OCI-M1 (cell line): Measurements from ENCODE around the gene TFAP2C.
"Not testable (repeated sequence)": the region's sequence is repeated elsewhere in the genome, so short reads cannot be mapped to it uniquely, and the experiment has no call there.

Experiments used
- DNase-seq: peaks from one replicate; lab custom pipeline; 2025; lab: John Stamatoyannopoulos, UW

The TFAP2C gene

DNA sequence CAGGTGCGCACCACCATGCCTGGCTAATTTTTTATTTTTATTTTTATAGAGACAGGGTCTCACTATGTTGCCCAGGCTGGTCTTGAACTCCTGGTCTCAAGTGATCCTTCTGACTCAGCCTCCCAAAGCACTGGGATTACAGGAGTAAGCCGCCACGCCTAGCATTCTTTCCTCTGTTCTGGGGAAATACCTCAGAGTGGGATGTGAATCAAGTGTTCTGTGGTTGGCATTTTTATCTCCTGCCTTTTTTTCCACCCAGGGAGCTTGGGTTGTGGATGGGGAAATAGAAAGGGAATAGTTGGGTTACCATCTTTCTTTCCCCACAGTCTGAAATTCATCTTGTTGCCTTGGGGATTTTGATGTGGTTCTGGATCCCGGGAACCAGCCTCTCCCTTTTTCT lies 24.1 kb downstream of the TFAP2C start:
- DNase-seq = no peak

GRCh38 chr20:56656632-56657031 lies 27.5 kb downstream of the TFAP2C start:
- DNase-seq = no peak

DNA sequence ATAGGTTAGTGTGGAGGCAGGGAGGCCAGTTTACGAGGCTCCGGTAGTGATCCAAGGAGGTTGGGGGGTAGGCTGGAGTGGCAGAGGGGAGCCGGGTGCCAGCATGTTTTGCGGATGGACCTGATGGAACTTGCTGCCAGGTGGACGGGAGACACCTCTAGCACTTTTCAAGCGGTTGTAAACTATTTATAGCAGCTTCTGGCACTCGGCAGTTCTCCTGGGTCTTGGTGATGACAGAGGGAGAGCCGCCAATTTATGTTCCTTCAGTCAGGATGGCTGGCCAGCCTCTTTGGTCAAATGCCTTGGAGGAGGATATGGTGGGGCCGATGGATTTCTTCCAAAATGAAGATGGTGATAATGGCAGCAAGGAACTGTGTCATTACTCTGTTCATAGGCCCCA lies 28.8 kb downstream of the TFAP2C start:
- no peak for DNase-seq

GRCh38 chr20:56658341-56658947 lies 29.3 kb downstream of the TFAP2C start:
- not testable (repeated sequence) for DNase-seq

DNA sequence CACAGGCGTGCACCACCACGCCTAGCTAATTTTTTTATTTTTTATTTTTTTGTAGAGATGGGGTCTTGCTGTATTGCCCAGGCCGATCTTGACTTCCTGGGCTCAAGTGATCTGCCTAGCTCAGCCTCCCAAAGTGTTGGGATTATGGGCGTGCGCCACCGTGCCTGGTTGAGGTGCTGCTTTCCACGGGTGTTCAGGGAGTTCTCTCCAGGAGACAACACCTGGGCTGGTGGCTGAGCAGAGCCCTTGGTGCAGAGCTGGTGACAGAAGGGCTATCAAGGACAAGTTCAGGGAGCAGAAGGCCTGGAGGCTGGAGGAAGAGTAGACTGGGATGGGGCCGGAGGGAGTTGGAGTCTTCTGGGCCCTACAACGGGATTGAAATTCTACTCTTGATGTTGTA lies 34.6 kb downstream of the TFAP2C start:
- no peak for DNase-seq

GRCh38 chr20:56664796-56665195 lies 35.7 kb downstream of the TFAP2C start:
- no peak for DNase-seq

- DNase-seq = no peak
These were observed 36.7 kb downstream of the TFAP2C start for GRCh38 chr20:56665806-56666205.

GRCh38 chr20:56673450-56673849 lies 44.3 kb downstream of the TFAP2C start:
- no peak for DNase-seq

DNA sequence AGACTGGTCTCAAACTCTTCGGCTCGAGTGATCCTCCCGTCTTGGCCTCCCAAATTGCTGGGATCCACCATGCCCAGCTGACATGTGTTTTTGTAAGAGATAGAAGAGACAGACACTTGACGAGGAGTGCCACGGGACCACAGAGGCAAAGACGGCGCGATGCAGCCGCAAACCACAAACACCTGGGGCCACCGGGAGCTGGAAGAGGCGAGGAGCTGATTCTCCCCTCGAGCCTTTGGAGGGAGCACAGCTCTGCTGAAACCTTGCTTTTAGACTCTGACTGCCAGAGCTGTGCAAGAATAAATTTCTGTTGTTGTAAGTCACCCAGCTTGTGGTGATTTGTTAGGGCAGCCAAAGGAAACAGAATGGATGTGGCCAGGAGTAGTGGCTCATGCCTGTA lies 46.9 kb downstream of the TFAP2C start:
- DNase-seq = no peak

DNA sequence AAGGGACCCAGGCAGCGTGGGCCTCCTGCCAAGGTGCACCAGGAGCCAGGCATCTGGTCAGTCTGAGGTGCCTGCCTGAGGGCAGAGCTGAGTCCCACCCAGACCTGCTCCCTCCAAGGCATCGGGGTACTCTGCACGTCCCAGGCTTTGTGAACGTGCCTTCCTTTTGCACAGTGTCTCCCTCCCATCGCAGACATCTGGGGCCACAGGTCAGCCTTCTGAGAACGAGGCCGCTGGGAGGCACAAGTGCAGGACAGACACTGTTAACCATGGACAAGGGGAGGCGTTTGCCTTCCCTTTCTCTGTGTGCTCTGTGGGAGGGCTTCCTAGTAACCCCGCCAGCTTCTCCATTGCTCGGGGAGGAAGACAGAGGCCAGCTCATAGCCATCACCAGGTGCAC lies 47.6 kb downstream of the TFAP2C start:
- no peak for DNase-seq

DNA sequence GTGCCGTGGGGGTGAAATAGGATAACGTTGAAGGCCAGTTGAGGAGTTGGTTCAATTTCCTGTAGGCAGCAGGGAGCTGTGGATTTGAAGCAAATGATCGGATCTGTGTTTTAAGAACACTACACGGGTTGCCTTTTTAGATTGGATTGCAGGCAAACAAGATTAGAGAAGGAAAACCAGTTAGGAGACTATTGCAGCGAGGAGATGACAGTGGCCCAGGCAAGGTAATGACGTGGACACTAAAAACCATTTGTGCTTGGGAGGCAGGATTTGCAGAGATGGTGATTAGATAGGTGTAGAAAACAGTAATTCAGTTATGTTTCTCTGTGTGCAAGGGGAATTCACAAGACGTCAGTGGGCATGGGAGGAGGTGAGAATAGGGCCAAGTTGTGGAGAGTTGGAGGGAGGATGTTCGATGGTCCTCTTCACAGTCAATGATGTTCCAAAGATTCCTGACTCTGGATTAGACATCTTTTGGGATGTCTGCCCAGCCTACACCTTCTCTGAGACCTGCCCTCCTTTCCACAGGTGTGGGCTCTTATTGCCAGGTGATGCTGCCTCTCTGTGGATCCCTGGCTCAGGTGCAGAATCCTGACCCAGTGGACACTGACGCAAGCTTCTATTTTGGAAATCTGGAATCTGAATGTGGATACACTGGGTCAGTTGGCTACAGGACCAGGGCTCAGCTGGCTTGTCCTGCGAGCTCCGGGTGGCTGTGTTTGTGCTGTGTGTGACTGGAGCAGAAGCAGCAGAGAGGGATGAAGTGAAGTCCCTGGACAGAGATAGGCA lies 54.2 kb downstream of the TFAP2C start:
- DNase-seq = no peak

DNA sequence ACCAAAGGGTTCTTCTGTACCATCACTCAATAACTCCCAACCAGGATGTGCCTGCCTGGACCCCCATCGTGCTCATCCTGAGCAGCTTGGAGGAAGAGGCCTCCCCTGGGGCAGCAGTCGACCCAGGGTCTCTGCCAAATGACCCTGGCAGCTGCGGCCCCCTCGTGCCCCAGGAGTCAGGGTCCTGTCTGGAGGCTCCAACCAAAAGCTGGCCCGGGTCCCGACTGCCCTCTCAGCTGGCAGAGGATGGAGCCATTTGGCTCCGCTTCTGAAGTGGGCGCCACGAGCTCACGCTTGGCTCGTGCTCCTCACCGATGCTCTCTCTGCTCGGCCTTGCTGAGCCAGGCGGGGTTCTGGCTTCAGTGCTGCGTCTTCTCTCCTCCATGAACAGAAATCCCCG lies 56.8 kb downstream of the TFAP2C start:
- DNase-seq = no peak

DNA sequence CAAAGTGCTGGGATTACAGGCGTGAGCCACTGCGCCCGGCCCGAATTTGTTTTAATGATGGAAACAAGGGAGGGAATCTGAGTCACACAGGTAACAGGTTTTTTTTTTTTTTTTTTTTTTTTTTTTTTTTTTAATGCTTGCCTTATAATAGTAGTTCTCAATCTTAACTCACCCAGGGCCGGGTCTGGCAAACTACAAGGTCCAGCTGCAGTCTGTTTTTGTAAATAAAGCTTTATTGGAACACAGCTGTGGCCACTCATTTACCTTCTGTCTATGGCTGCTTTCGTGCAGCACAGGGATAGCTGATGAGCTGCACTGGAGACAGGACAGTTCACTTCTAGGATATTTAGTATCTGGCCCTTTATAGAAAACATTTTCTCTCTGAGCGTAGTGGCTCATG lies 58.0 kb downstream of the TFAP2C start:
- no peak for DNase-seq

- DNase-seq = no peak
These were observed 59.0 kb downstream of the TFAP2C start for GRCh38 chr20:56688106-56688505.
